ENCODE results near the gene CDC42BPA. TPM values are rescaled to one million over a fixed set of nuclear protein-coding genes. Genes with fewer than 3 reads are reported as not detected.

Gene CDC42BPA
- total and polyA plus RNA-seq, 2 donors (not counting 3 experiments of a cell fraction or from before 2014, with no cell fraction given) = 26.1 to 92.6 TPM

DNA sequence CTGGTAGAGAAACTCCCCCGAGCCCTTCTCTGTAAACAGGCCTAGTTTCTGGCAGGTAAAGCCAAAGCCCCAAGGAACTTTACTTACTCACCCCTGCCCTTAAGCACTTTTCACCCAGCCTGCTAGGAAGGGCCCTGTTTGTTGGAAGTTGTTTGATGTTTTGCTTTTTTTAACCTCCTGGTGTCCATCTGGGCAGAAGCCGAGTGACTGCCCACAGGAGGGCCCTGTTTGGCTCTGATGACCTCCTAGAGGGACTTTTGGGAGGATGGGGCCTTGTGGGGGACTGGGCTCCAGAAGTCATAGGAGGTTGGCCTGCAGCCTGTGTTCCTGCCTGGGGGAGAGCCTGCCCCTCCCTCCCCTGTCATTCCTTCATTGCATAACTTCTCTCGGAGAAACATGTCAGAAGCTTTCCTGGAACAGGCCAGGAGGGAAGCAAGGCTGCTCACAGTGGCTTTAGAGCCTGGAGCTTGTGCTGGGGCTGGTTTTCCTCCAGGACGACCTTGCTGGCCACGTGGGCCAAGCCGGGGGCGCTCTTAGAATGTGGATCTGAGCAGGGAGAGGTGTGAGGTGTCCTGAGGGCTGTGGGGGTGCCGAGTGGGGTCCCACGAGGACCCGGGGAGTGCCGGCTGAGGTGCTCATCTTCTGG lies 344.3 kb downstream of the CDC42BPA start:
- dilution Hi-C loops (cut with MboI; ENCODE audit: extremely low pct_ligation_motif_present, low sequenced_read_pairs) (no loop called here), intact Hi-C loops (cut with micrococcal nuclease) (no loop called here)
- Histone ChIP-seq H3K4me1 (ENCODE audit: control insufficient read depth, extremely low read depth, insufficient read depth, low read length) (no peaks in the 10 kb centered on the region), H3K79me2 (ENCODE audit: control insufficient read depth, insufficient read depth, low read length) (no peaks in the 10 kb centered on the region), H3K27ac (ENCODE audit: insufficient read depth, low read depth, low read length) (no peak overlapping the region), H4K20me1 (replicated peaks; ENCODE audit: control insufficient read depth, extremely low read depth, insufficient read depth, low read length) (no peaks in the 10 kb centered on the region), H3K36me3 (ENCODE audit: control insufficient read depth in 2 of 2, extremely low read depth in 1 of 2, insufficient read depth in 2 of 2, low read length in 2 of 2) (no peaks in the 10 kb centered on the region), H2AFZ (ENCODE audit: low read depth, low read length) (no peak overlapping the region), H3K27me3 (ENCODE audit: control insufficient read depth in 2 of 2, insufficient read depth in 2 of 2, low read length in 2 of 2) (no peaks in the 10 kb centered on the region), H3K4me2 (ENCODE audit: insufficient read depth, low read length) (no peak overlapping the region), H3K9ac (replicated peaks; ENCODE audit: extremely low read depth, insufficient read depth, low read length) (no peak overlapping the region), H3K9me3 (replicated peaks; ENCODE audit: control insufficient read depth, insufficient read depth, low read length) (no peaks in the 10 kb centered on the region), H3K9me1 (replicated peaks; ENCODE audit: control insufficient read depth, extremely low read depth, insufficient read depth, low read length) (no peaks in the 10 kb centered on the region), H3K4me3 (replicated peaks in 1 of 3; ENCODE audit: insufficient read depth in 1 of 3, low read depth in 1 of 3, low read length in 3 of 3) (no peak overlapping the region)
- ChIA-PET POLR2A (no interaction called here), CTCF (interaction anchor here (2.1 to 2.4 kb wide), 2 partner anchors 28 to 348 kb away, joined by 5 to 7 read pairs; no protein-coding TSS in a partner anchor)
- no peak for DNase-seq (ENCODE audit: low read depth, low spot score)
- no peak for TF ChIP-seq EZH2 (IDR thresholded peaks at IDR 0.05; ENCODE audit: borderline replicate concordance, low read depth, low read length, severe bottlenecking)
- TF ChIP-seq, protein P1, sequence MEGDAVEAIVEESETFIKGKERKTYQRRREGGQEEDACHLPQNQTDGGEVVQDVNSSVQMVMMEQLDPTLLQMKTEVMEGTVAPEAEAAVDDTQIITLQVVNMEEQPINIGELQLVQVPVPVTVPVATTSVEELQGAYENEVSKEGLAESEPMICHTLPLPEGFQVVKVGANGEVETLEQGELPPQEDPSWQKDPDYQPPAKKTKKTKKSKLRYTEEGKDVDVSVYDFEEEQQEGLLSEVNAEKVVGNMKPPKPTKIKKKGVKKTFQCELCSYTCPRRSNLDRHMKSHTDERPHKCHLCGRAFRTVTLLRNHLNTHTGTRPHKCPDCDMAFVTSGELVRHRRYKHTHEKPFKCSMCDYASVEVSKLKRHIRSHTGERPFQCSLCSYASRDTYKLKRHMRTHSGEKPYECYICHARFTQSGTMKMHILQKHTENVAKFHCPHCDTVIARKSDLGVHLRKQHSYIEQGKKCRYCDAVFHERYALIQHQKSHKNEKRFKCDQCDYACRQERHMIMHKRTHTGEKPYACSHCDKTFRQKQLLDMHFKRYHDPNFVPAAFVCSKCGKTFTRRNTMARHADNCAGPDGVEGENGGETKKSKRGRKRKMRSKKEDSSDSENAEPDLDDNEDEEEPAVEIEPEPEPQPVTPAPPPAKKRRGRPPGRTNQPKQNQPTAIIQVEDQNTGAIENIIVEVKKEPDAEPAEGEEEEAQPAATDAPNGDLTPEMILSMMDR (IDR thresholded peaks at IDR 0.05; ENCODE audit: extremely low read depth in 1 of 2, insufficient read depth in 1 of 2, low read depth in 1 of 2, low read length in 2 of 2) = no peak
- TF ChIP-seq JUN (IDR thresholded peaks at IDR 0.05; ENCODE audit: borderline replicate concordance, insufficient read depth, insufficient read length, low read depth) = no peak
- TF ChIP-seq GATA2 (IDR thresholded peaks at IDR 0.05; ENCODE audit: insufficient read depth, insufficient read length, low read depth, low read length) = no peak
- no peak for TF ChIP-seq FOS (IDR thresholded peaks at IDR 0.05; ENCODE audit: borderline replicate concordance, insufficient read depth, low read length)
- TF ChIP-seq POLR2AphosphoS5 (IDR thresholded peaks at IDR 0.05; ENCODE audit: insufficient read depth, low read depth, low read length) = no peak
- no peak for TF ChIP-seq MYC (IDR thresholded peaks at IDR 0.05; ENCODE audit: low read depth, low read length)
- TF ChIP-seq, protein P2, sequence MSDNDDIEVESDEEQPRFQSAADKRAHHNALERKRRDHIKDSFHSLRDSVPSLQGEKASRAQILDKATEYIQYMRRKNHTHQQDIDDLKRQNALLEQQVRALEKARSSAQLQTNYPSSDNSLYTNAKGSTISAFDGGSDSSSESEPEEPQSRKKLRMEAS (IDR thresholded peaks at IDR 0.05; ENCODE audit: insufficient read depth, insufficient read length) = no peak
- no peak for TF ChIP-seq POLR2A (IDR thresholded peaks at IDR 0.05; ENCODE audit: low read depth, low read length)
- no peak for FAIRE-seq
- no TSS peak for BruUV-seq (replicated peaks)

Data from endothelial cell of umbilical vein (primary cell).